ENCODE measurements around the gene CMSS1.
"Not testable (repeated sequence)": the region's sequence is repeated elsewhere in the genome, so short reads cannot be mapped to it uniquely, and the experiment has no call there.

The CMSS1 gene

DNA sequence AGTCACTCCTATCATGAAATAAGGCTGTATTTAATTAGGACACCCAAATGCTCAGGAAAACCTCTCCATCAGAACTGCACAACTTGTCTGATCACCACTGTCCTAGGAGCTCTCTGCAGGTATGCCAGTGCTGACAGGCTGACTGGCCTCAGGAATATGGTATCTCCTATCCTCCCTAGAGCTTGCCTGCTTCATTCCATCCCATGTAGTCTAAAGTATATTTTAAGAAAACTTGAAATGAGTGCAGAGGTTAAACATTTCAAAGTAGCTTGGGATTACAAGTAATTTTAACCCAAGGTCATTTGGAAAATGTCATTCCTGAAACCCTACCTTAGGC lies 273.0 kb downstream of the CMSS1 start:
- DNase-seq: no peak
- in situ Hi-C loops (cut with HindIII; ENCODE audit: low pct_ligation_motif_present, low sequenced_read_pairs): no loop called here
- H3K36me3 ChIP-seq (replicated peaks): no peaks in the 10 kb centered on the region
- no peak overlapping the region for H3K27ac ChIP-seq
- no peak overlapping the region for H3K4me3 ChIP-seq (ENCODE audit: low read depth, low read length)
- H3K27me3 ChIP-seq (replicated peaks): no peaks in the 10 kb centered on the region
- no peak for TF ChIP-seq CTCF (IDR thresholded peaks at IDR 0.05; ENCODE audit: low read depth, low read length, missing control alignments)

- Histone ChIP-seq H3K36me3 (replicated peaks) (no peaks in the 10 kb centered on the region), H3K27ac (no peak overlapping the region), H3K27me3 (replicated peaks) (no peaks in the 10 kb centered on the region), H3K4me3 (ENCODE audit: low read depth, low read length) (no peak overlapping the region)
- DNase-seq: no peak
- no peak for TF ChIP-seq CTCF (IDR thresholded peaks at IDR 0.05; ENCODE audit: low read depth, low read length, missing control alignments)
- in situ Hi-C loops (cut with HindIII; ENCODE audit: low pct_ligation_motif_present, low sequenced_read_pairs): no loop called here
Observed at GRCh38 chr3:100093831-100094230, 276.2 kb downstream of the CMSS1 start.

DNA sequence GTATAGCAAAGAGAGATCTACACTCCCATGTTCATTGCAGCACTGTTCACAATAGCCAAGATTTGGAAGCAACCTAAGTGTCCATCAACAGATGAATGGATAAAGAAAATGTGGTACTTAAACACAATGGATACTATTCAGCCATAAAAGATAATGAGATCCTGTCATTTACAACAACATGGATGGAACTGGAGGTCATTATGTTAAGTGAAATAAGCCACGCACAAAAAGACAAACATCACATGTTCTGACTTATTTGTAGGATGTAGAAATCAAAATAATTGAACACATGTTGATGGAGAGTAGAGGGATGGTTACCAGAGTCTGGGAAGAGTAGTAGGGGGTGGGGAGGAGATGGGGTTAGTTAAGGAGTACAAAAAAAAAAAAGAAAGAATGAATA lies 278.6 kb downstream of the CMSS1 start:
- in situ Hi-C loops (cut with HindIII; ENCODE audit: low pct_ligation_motif_present, low sequenced_read_pairs); DNase-seq; H3K4me3 ChIP-seq (ENCODE audit: low read depth, low read length); H3K36me3 ChIP-seq (replicated peaks); H3K27ac ChIP-seq; H3K27me3 ChIP-seq (replicated peaks): not testable (repeated sequence)

DNA sequence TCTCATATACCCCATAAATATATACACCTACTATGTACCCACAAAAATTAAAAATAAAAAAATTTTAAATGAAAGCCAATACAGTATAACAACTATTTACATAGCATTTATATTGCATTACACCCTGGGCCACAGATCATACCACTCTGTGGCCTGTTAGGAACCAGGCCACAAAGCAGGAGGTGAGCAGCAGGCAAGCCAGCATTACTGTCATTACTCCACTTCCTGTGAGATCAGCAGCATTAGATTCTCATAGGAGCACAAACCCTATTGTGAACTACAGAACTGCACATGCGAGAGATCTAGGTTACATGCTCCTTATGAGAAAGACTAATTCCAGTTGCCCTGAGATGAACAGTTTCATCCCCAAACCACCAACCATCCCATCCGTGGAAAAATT lies 279.2 kb downstream of the CMSS1 start:
- Histone ChIP-seq H3K36me3 (replicated peaks) (no peaks in the 10 kb centered on the region), H3K4me3 (ENCODE audit: low read depth, low read length) (no peak overlapping the region), H3K27ac (no peak overlapping the region), H3K27me3 (replicated peaks) (no peaks in the 10 kb centered on the region)
- in situ Hi-C loops (cut with HindIII; ENCODE audit: low pct_ligation_motif_present, low sequenced_read_pairs): no loop called here
- no peak for TF ChIP-seq CTCF (IDR thresholded peaks at IDR 0.05; ENCODE audit: low read depth, low read length, missing control alignments)
- no peak for DNase-seq

GRCh38 chr3:100097919-100098783 lies 280.5 kb downstream of the CMSS1 start:
- Histone ChIP-seq H3K27me3 (replicated peaks) (no peaks in the 10 kb centered on the region), H3K27ac (no peak overlapping the region)
- no peak for DNase-seq

DNA sequence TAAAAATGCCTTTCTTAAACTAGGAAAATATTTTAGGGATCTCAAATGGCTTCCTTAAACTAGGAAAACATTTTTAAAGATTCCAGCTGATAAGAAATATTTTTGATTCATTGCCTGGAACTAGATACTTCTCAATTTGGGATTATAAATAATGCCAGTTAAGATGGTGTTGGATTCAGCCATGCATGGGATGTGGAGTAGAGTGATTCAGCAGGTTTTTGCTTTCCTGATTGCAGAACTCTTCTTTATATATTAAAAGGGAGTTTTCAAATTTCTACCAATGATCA lies 281.1 kb downstream of the CMSS1 start:
- in situ Hi-C loops (cut with HindIII; ENCODE audit: low pct_ligation_motif_present, low sequenced_read_pairs): no loop called here
- no peak overlapping the region for H3K27ac ChIP-seq
- H3K36me3 ChIP-seq (replicated peaks): no peaks in the 10 kb centered on the region
- DNase-seq: no peak
- no peaks in the 10 kb centered on the region for H3K27me3 ChIP-seq (replicated peaks)
- no peak for TF ChIP-seq CTCF (IDR thresholded peaks at IDR 0.05; ENCODE audit: low read depth, low read length, missing control alignments)
- no peak overlapping the region for H3K4me3 ChIP-seq (ENCODE audit: low read depth, low read length)

More at GRCh38 chr3:100097919-100098783, 280.5 kb downstream of the CMSS1 start:
- in situ Hi-C loops (cut with HindIII; ENCODE audit: low pct_ligation_motif_present, low sequenced_read_pairs): no loop called here
- TF ChIP-seq CTCF (IDR thresholded peaks at IDR 0.05; ENCODE audit: low read depth, low read length, missing control alignments): no peak
- Histone ChIP-seq H3K36me3 (replicated peaks) (no peaks in the 10 kb centered on the region), H3K4me3 (ENCODE audit: low read depth, low read length) (no peak overlapping the region)

Measured in brain microvascular endothelial cell (primary cell).